Measurements from ENCODE around the gene CPNE5.

The CPNE5 gene

DNA sequence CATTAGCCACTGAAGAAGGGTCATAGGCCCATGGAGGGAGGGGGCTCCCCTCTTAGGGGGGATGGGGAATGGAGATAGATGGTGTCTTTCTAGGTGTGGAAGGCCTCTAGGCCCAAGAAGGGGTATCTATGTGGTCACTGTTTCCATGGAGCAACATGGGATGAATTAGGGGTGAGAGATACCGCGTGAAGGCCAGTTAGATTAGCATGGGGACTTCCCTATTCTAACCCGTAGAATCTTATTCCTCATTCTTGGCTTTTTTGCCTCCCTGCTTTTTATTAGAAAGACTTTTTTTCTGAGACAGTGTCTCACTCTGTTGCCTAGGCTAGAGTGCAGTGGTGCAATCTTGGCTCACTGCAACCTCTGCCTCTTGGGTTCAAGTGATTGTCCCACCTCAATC is 138.4 kb downstream of the CPNE5 start:
- TF ChIP-seq REST (IDR thresholded peaks at IDR 0.05; ENCODE audit: insufficient read depth in 1 of 2, low read depth in 2 of 2, low read length in 2 of 2) (no peak), FOXP2 (optimal IDR thresholded peaks at IDR 0.05; ENCODE audit: borderline replicate concordance, extremely low read depth, extremely low read length, insufficient read depth) (no peak), TAF1 (IDR thresholded peaks at IDR 0.05; ENCODE audit: borderline replicate concordance, insufficient read depth, low read length) (no peak), SIN3A (IDR thresholded peaks at IDR 0.05; ENCODE audit: borderline replicate concordance, insufficient read depth, low read length) (no peak), POLR2AphosphoS5 (IDR thresholded peaks at IDR 0.05; ENCODE audit: low read depth, low read length) (no peak)

DNA sequence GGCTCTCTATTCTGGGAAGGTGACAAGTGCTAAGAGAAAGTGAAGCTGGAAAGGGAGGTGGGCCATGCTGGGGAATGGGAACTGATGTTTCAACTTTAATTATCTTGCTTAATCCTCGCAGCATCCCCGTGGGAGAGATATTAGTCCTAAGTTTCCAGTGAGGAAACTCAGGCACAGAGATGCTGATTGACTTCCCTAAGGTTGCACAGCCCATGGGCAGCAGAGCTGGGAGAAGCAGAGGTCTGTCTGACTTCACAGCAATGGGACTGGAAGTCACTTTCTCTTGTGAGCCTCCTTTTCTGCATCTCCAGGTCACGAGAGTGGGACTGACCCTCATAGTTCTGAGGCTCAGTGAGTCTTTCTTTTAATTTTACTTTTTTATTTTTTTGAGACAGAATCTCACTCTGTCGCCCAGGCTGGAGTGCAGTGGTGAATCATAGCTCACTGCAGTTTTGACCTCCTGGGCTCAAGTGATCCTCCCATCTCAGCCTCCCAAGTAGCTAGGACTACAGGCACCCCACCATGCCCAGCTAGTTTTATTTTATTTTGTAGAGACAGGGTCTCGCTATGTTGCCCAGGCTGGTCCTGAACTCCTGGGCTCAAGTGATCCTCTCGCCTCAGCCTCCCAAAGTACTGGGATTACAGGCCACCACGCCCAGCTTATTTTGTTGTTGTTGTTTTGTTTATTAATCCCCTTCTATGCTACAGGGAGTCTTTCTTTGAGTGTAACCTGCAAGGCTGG is 139.0 kb downstream of the CPNE5 start:
- TF ChIP-seq REST (IDR thresholded peaks at IDR 0.05; ENCODE audit: insufficient read depth in 1 of 2, low read depth in 2 of 2, low read length in 2 of 2) = no peak
- TF ChIP-seq FOXP2 (optimal IDR thresholded peaks at IDR 0.05; ENCODE audit: borderline replicate concordance, extremely low read depth, extremely low read length, insufficient read depth) = no peak
- TF ChIP-seq SIN3A (IDR thresholded peaks at IDR 0.05; ENCODE audit: borderline replicate concordance, insufficient read depth, low read length) = no peak
- no peak for TF ChIP-seq TAF1 (IDR thresholded peaks at IDR 0.05; ENCODE audit: borderline replicate concordance, insufficient read depth, low read length)
- TF ChIP-seq POLR2AphosphoS5 (IDR thresholded peaks at IDR 0.05; ENCODE audit: low read depth, low read length) = no peak

- TF ChIP-seq REST (IDR thresholded peaks at IDR 0.05; ENCODE audit: insufficient read depth in 1 of 2, low read depth in 2 of 2, low read length in 2 of 2) (no peak), FOXP2 (optimal IDR thresholded peaks at IDR 0.05; ENCODE audit: borderline replicate concordance, extremely low read depth, extremely low read length, insufficient read depth) (no peak), TAF1 (IDR thresholded peaks at IDR 0.05; ENCODE audit: borderline replicate concordance, insufficient read depth, low read length) (no peak), POLR2AphosphoS5 (IDR thresholded peaks at IDR 0.05; ENCODE audit: low read depth, low read length) (no peak), SIN3A (IDR thresholded peaks at IDR 0.05; ENCODE audit: borderline replicate concordance, insufficient read depth, low read length) (no peak)
These were observed 139.9 kb downstream of the CPNE5 start for GRCh38 chr6:36699348-36699747.

GRCh38 chr6:36698871-36699271 is 140.4 kb downstream of the CPNE5 start:
- TF ChIP-seq FOXP2 (optimal IDR thresholded peaks at IDR 0.05; ENCODE audit: borderline replicate concordance, extremely low read depth, extremely low read length, insufficient read depth) = no peak
- TF ChIP-seq TAF1 (IDR thresholded peaks at IDR 0.05; ENCODE audit: borderline replicate concordance, insufficient read depth, low read length) = no peak
- TF ChIP-seq REST (IDR thresholded peaks at IDR 0.05; ENCODE audit: insufficient read depth in 1 of 2, low read depth in 2 of 2, low read length in 2 of 2) = no peak
- TF ChIP-seq POLR2AphosphoS5 (IDR thresholded peaks at IDR 0.05; ENCODE audit: low read depth, low read length) = no peak
- no peak for TF ChIP-seq SIN3A (IDR thresholded peaks at IDR 0.05; ENCODE audit: borderline replicate concordance, insufficient read depth, low read length)

Data from PFSK-1 (cell line).